NCI-H748 (cell line): ENCODE data around the gene BMP10.
A peak's percentile ranks its signal among the peaks of the same experiment; 100 is the strongest.

Source experiments
- DNase-seq: peaks from one replicate; lab custom pipeline; 2025; ENCODE audit not compliant: unreplicated experiment; lab: John Stamatoyannopoulos, UW

Gene BMP10, protein sequence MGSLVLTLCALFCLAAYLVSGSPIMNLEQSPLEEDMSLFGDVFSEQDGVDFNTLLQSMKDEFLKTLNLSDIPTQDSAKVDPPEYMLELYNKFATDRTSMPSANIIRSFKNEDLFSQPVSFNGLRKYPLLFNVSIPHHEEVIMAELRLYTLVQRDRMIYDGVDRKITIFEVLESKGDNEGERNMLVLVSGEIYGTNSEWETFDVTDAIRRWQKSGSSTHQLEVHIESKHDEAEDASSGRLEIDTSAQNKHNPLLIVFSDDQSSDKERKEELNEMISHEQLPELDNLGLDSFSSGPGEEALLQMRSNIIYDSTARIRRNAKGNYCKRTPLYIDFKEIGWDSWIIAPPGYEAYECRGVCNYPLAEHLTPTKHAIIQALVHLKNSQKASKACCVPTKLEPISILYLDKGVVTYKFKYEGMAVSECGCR

DNA sequence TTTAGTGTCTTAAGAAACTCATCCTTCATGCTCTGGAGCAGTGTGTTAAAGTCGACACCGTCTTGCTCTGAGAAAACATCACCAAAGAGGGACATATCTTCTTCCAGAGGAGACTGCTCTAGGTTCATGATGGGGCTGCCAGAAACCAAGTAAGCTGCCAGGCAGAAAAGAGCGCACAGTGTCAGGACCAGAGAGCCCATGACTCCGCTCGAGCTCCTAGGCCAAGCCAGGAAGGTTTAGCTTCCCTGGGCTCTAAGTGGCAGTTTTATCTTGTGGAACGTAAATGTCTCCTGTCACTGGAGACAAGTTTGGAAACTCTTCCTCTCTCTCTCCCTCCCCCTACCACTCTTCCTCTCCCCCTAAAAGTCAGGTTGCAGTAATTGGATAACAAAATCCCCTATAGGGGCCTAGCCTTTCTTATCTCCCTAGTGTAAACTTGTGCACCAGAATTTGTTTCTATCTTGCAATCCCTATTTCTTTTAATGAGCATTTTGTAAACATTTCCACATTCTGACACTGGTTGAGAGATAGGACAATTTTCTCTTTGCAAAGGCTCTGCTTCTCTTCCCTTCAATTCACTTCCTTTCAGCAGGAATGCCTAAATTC is at the start of gene BMP10:
Gene BMP10 (minus strand): TSS at position 239 of the 606 bp plus-strand sequence. CDS start 39 bp downstream, at position 200.
- DNase-seq, result no peak

DNA sequence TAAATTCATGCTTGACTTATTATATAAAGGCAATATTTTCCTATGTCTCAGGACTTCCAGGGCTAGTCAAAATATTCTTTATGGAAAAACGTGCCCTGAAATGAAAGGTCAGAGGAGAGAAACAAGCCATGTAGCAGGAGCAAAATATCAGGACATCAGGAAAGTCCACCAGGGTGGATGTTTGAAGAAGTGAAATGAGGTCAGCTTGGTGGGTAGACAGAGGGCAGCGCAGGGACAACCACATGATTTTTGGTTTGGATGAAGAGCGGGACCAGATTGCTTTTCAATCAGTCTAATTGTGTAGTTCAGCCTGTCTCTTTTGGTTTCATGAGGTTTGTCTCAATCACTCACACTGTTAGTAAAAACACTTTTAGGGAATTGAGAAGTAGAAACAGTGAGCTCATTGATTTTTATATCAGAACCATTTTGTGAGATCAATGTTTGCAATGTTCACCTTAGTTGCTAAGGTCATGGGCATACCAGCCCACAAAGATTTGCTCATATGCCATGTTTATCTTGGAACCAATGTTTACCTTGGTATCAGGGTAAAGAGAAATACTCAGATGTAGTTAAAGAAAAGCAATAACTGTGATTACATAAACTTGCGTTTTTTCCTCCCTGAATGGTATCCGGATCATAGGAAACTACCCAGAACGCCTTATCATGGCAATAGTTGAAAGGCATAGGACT is 49.4 kb upstream of the BMP10 start:
- DNase-seq, result no peak

DNA sequence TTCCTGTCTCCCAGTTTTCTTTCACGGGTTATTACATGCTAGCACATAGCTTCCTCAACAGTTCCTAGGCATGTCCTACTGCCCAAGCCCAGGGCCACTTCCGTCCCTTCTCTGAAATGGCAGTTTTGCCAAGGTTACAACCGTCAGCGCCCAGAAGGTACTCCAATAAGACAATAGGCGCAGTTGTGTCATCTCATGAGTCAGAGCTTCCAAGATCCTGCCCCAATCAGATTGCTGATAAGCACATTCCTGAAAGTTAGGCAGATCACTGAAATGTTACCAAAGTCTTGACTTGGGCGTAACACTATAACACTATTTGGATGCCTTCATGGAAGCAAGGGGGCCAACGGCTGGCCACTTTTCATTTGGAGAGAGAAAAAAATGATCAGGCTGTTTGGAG is 47.3 kb upstream of the BMP10 start:
- no peak for DNase-seq

DNA sequence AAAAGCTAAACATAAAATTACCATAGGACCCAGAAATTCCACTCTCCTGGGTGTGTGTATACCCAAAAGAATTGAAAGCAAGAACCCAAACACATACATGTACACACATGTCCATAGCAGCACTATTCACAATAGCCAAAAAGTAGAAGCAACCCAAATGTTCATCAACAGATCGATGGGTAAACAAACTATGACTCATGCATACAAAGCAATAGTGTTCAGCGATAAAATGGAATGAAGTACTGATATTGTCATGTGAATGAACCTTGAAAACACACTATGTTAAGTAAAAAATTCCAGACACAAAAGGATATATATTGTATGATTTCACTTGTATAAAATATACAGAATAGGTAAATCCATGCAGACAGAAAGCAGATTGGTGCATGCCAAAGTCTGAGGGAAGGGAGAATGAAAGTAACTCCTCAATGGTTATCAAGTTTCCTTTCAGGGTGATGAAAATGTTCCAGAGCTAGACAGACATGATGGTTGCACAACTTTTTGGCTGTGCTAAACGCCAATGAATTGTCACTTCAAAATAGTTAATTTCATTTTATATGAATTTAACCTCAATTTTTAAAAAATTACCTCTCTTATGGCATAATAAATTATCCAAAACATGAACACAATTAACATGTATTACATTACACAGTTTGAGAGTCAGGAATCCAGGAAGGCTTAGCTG is 46.0 kb upstream of the BMP10 start:
- DNase-seq, result no peak

DNA sequence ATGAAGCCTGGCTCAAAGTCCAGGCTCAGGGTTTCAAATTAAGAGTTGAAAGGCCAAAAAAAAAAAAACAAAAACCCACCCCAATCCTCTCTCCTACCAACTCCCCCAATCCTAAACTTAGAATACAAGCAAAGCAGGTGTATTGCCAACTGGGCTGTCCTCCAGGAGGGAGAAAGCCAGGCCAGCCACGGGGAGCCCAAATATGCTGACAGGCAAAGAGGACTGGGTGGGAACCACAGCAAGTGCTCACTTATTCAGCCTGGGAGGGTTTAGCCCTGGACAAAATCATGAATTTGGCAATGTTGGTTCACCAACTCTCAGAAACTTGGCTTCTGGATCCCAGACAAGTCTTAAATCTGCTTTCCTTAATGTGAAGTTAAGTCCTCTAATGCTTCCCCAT is 45.0 kb upstream of the BMP10 start:
- DNase-seq, result no peak

DNA sequence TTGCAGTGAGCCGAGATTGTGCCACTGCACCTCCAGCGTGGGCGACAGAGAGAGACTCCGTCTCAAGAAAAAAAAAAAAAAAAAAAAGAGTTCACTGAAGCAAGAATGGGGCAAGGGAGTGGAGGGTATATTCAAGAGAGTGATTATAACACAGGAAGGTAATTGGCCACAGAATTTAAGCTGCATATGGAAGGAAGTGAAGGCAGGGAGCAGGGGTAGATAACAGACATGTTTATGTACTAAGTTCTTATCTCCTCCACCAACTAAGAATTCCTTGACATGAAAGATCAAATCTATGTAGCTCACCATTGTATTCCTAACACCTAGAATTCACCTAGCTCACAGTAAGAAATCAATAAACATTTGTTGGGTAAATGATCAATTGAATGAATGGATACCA is 44.2 kb upstream of the BMP10 start:
- DNase-seq, result no peak

DNA sequence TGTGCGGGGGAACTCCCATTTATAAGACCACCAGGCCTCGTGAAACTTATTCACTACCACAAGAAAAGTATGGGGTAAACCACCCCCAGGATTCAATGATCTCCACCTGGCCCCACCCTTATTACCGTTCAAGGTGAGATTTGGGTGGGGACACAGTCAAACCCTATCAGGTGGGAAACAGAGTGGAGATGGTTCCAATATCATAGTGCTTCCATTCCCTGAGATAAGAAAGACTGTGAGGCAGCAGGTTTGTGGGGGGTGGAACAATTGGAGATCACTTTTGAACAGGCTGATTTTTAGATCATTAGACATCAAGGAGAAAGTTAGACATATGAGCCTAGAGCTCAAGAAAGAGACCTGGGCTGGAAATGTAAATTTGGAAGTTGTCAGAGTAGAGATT is 42.2 kb upstream of the BMP10 start:
- no peak for DNase-seq

DNA sequence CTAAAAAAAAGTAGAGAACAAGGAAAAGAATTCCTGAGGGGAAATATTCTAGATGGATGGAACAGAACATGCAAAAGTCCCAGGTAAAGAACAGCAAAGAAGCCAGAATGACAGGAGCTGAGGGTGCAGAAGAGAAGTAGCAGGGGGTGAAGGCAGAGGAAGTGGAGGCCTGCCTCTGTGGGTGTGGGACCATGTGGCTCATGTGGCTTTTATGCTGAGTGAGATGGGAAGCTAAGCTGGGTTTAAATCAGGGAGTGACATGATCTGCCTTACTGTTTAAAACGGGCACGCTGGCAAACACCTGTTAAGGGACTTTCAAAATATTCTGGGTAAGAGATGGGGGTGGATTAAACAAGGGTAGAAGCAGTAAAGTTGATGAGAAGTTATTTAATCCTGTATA is 41.5 kb upstream of the BMP10 start:
- DNase-seq, result no peak

DNA sequence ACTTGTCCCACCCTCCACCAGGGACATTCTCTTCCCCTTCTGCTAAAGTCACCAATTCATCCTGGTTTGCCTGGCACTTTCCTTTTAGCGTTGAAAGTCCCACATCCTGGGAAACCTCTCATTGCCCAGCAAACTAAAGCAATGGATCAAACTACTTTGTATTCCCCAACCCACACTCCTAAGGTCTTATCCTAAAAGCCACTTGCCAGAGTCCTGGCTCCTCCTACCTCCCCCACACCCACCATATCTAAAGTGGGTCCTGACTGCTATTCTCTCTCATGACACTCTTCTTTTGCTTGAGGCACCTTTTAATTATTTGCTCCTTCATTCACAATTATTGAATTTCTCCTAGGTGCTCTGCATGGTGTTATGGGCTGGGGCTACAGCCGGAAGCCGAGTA is 40.9 kb upstream of the BMP10 start:
- no peak for DNase-seq

DNA sequence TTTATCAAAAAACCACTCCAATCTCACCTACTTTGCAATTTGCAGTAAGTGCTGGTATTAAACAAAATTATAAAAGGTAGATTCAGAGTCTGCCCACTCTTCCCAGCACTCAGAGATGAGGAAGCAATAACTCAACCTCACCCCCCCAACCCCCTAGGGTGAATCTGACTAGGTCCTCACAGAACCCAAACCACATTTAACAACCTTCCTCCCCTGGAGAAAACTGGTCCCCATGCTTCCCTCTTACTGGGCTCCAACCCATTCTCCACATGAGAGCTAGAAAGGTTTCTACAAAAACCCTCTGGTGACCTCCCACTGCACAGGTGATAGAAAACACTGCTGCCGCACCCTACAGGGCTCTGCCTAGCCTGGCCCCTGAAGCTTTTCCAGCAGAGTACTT is 40.5 kb upstream of the BMP10 start:
- no peak for DNase-seq

DNA sequence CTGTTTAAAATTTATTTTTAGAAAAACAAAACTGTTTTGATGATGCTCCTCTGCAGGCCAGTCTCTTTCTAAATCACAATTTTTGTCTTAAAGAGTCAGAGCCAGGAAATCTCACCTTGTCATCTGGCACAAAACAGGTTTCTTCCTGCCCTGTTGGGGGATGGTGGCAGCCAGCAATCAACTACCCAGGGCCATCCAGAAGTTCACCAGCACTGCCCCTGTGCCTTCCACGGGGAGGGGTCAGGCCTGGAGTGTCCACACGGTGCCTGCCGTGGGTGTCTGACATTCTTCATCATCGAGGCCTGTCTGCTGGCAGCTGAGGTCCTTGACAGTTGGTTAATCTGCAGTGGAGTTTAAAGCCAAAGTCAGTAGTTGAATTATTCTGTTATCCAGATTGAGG is 40.0 kb upstream of the BMP10 start:
- DNase-seq, result no peak

DNA sequence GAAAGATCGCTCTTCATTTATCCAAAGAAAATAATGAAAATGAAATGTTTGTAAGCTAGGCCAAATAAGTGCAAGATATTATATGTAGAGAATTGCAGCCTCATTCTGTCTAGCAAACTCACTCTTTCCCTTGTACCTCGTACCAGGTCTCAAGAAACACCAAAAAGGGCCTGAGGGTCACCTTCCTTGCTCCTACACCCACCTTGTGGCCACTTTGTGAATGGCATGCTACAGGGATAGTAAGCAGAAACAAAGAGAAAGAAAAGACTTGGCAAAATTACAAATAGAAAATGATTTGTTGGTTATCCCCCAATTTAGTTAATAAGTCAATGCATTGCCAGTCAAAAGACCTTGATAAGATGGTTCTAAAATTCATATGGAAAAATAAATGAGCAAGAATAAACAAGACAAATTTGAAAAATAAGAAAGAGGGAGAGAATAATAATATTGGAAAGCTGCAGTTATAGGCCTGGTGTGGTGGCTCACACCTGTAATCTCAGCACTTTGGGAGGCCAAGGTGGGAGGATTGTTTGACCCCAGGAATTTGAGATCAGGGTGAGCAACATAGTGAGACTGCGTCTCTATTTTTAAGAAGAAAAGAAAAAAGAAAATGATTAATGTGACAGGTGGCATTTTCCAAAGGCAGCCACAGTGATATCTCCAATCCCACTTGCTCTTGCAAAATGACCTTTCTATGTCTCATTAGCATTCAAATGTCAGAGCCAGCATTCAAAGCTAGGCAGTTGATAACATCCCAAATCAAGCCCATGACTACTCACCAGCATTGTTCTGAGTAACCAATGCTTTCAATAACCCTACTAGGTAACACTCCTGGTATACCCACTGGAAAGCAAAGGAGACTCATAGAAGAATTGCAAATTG is 38.8 kb upstream of the BMP10 start:
- peak; percentile 55 for DNase-seq

DNA sequence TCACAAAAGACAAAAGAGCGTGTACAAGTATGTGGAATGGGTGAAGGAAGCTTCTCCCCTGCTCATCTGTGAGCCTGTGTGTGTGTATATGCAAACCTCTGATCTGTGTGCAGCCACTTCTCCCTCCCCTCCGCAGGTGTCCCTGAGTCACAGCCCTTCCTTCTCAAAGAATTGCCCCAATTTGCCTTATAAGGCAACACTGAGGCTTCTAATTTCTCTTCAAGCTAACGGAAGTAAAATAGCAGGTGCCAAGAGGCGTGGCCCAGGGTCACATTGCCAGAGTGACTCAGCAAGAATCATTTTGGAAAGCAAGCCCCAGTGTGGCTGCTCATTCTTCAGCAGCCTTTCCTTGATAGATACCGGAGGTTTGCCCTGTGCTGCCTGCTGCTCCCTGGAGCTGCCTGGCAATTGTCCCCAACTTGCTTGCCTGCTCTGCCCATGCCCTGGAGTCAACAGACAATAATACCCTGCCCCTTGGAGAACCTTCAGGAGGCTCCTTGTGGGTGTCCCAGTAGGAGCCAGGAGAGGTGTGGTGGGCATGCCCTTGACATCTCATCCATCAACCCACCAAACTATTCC is 37.3 kb upstream of the BMP10 start:
- peak; percentile 75 for DNase-seq

DNA sequence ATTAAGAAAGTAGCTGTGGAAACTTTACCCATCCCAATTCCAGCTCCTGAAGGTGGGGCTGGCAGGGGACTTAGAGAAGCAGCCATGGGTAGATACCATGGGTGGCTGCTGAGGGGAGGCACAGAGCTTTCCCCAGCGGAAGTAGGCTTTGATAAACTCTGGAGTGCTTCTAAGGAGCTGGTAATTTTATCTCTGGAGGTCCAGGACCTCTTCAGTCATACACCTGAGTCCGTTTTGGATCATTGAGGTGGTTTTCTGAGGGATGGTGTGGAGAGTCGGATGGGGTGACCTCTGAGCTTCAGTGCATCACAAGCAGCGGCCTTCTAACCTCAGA is 36.7 kb upstream of the BMP10 start:
- DNase-seq, result no peak

DNA sequence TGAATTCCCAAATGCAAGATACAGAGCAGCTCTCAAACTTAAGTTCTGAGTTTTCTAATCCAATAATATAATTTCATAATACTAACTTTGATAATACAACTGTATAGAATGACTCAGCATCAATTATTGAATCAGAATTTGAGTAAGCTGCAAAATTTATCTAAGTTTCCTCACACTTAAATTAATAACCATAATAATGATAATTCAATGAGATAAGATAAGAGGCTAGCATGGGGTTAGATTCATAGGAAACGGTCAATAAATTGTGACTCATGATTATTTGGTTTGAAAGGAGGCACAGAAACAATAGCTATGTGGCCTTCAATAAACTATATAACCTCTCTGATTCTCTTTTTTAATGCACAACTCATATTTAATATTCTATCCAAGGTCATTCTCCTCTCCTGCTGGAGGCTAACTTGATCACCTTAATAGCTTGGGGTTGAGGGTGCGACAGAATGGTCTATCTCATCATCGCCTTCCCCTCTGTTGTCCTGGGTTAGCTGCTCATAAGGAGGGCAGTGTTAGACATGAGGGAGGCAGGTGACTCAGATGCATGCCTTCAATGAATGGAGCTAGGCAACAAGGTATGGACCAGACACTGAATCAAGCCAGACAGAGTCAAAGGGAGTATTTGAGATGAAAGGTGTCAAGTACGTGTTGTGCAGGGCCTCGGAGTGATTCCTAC is 36.2 kb upstream of the BMP10 start:
- no peak for DNase-seq

DNA sequence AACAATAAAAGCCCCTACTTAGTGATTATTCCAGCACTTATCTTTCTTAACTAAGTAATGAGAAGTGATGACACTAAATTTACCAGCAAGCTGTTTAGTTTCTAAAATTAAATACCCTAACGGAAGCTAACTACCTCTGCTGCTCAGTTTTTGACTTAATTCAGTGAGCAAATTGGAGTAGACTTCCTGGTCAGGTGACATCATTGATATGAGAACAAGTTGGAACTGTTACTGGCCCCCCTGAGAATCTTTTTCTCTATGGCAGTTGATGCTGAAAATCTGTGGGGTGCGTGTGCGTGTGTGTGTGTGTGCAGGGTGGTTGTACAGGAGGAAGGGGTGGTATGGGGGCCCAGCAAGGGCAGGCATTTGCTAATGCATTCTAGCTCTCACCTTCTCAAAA is 35.5 kb upstream of the BMP10 start:
- DNase-seq, result no peak

DNA sequence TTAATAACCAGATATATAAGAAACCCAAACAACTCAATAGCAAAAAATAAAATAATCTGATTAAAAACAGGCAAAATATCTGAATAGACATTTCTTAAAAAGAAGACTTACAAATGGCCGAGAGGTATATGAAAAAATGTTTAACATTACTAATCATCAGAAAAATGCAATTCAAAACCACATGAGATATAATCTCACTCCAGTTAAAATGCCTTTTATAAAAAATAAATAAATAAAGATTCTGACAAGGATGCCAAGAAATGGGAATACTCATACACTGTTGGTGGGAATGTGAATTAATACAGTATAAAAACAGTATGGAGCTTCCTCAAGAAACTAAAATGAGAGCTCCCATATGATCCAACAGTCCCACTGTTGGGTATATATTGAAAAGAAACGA is 33.9 kb upstream of the BMP10 start:
- no peak for DNase-seq

DNA sequence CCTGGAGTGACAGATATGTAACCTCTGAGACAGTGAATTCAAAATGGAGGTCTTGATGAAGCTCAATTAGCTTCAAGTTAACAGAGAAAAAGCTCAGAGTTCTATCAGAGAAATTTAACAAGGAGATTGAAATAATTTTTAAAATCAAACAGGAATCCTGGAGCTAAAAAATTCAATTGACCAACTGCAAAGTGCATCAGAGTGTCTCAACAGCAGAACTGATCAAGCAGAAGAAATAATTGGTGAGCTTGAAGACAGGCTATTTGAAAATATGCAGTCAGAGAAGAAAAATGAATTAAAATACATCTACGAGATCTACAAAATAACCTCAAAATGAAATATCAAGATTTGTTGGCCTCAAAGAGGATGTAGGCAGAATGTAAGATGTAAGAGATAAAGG is 30.4 kb upstream of the BMP10 start:
- no peak for DNase-seq

DNA sequence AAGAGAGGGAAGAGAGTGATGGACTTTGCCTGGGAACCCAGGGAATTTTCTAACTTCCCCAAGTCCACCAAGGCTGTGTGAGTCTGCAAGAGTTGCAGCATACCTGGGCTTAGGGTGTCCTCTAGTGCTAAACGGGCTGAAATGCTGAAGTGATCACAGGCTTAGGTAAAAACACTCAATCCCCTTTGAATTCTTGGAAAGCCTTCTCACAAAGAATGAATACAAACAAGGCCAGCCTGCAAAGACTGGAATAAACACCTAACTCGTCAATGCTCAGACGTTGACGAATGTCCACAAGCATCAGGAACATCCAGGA is 30.0 kb upstream of the BMP10 start:
- DNase-seq, result no peak
